H1 (cell line): Measurements from ENCODE around the gene ELOF1. TPM values are rescaled to one million over a fixed set of nuclear protein-coding genes. Genes with fewer than 3 reads are reported as not detected.

Experiments
- CTCF ChIA-PET: fragments of 300-600 bp; sonication (Branson Sonifier 250); formaldehyde crosslinking; loops from one replicate; lab custom pipeline; 2021; ENCODE audit not compliant: partially characterized antibody; lab: Charles Lee
- POLR2A ChIA-PET: fragments of 300-600 bp; sonication (Branson Sonifier 250); formaldehyde crosslinking; loops from one replicate; lab custom pipeline; 2021; ENCODE audit warnings: inconsistent platforms; ENCODE audit not compliant: partially characterized antibody; lab: Charles Lee
- DNase-seq, 2 experiments: peaks; one replicate each; pipeline versions ENCODE4 v3.0.0 to v3.0.0-alpha.2; 2010 to 2022; ENCODE audit warnings: low spot score in 2 of 2, low read depth in 1 of 2, mixed read lengths in 1 of 2
- FAIRE-seq: peaks from 2 replicates; lab custom pipeline; 2011; peaks lifted over from hg19 to GRCh38; lab: Jason Lieb, UNC
- H2AFZ ChIP-seq: 2 replicates; pipeline ENCODE4 v1.8.1; 2012; ENCODE audit warnings: low read length, inconsistent platforms
- H2AK5ac ChIP-seq: 2 replicates; pipeline ENCODE4 v1.6.1; 2013; ENCODE audit warnings: low read depth, low read length
- H2BK120ac ChIP-seq: replicated peaks from 2 replicates; pipeline ENCODE3; 2013; ENCODE audit warnings: low read depth, low read length, inconsistent platforms
- H2BK12ac ChIP-seq: 2 replicates; pipeline ENCODE4 v1.6.1; 2013; ENCODE audit warnings: low read depth, low read length
- H2BK15ac ChIP-seq: 2 replicates; pipeline ENCODE4 v1.6.1; 2013; ENCODE audit warnings: low read length
- H2BK20ac ChIP-seq: 2 replicates; pipeline ENCODE4 v1.6.1; 2013; ENCODE audit warnings: low read length
- H2BK5ac ChIP-seq: 2 replicates; pipeline ENCODE4 v1.6.1; 2013; ENCODE audit warnings: low read depth, low read length
- H3K14ac ChIP-seq: 2 replicates; pipeline ENCODE4 v1.6.1; 2013; ENCODE audit warnings: inconsistent platforms; ENCODE audit not compliant: insufficient read length
- H3K18ac ChIP-seq: 2 replicates; pipeline ENCODE4 v1.6.1; 2013; ENCODE audit warnings: low read length; ENCODE audit errors: extremely low read depth
- H3K23ac ChIP-seq: 2 replicates; pipeline ENCODE4 v1.6.1; 2013; ENCODE audit warnings: inconsistent platforms; ENCODE audit not compliant: insufficient read length
- H3K23me2 ChIP-seq: 2 replicates; pipeline ENCODE4 v1.6.1; 2013; ENCODE audit warnings: low read depth, low read length
- H3K27ac ChIP-seq: 2 replicates; pipeline ENCODE4 v1.6.1; 2011; ENCODE audit warnings: low read depth, low read length, inconsistent platforms
- H3K27me3 ChIP-seq, 4 experiments: replicated peaks in 1 of 4; 1 replicate in 1 of 4; 2 replicates in 3 of 4; pipeline versions ENCODE4 v1.6.1 to v1.8.1; 2011 to 2013; ENCODE audit warnings: low read length in 3 of 4, mild to moderate bottlenecking in 3 of 4, inconsistent platforms in 2 of 4, mixed read lengths in 2 of 4, moderate library complexity in 1 of 4; ENCODE audit not compliant: control insufficient read depth in 3 of 4, insufficient read depth in 3 of 4; ENCODE audit errors: extremely low read depth in 1 of 4
- H3K36me3 ChIP-seq, 4 experiments: 2 replicates each; pipeline versions ENCODE4 v1.6.1 to v1.8.1; 2011 to 2013; ENCODE audit warnings: mild to moderate bottlenecking in 4 of 4, low read length in 3 of 4, moderate library complexity in 2 of 4, control low read depth in 1 of 4, inconsistent platforms in 1 of 4; ENCODE audit not compliant: insufficient read depth in 4 of 4, control insufficient read depth in 2 of 4
- H3K4ac ChIP-seq: replicated peaks from 2 replicates; pipeline ENCODE3; 2013; ENCODE audit warnings: low read length, low read depth, mixed read lengths, inconsistent platforms; ENCODE audit not compliant: insufficient read length
- H3K4me1 ChIP-seq, 4 experiments: replicated peaks in 1 of 4; 1 replicate in 1 of 4; 2 replicates in 3 of 4; pipeline versions ENCODE4 v1.6.1 to v1.8.1; 2011 to 2013; ENCODE audit warnings: low read length in 3 of 4, inconsistent platforms in 2 of 4, mixed read lengths in 1 of 4; ENCODE audit not compliant: insufficient read depth in 4 of 4, control insufficient read depth in 3 of 4
- H3K4me2 ChIP-seq, 2 experiments: 2 replicates each; pipeline versions ENCODE4 v1.6.1 to v1.8.1; 2011 to 2013; ENCODE audit warnings: low read depth in 2 of 2, low read length in 2 of 2, control low read depth in 1 of 2, inconsistent platforms in 1 of 2, mild to moderate bottlenecking in 1 of 2; ENCODE audit not compliant: insufficient read depth in 1 of 2
- H3K4me3 ChIP-seq, 4 experiments: fragments of 200-600, 300-600 bp in 1 of 4; sonication (generic), shearing (Covaris generic), sonication (Bioruptor Twin) in 1 of 4; 2 replicates each; pipeline versions ENCODE4 v1.5.1 to v1.8.1; 2011 to 2016; ENCODE audit warnings: low read length in 4 of 4, low read depth in 3 of 4, control low read depth in 2 of 4, inconsistent platforms in 2 of 4, mild to moderate bottlenecking in 2 of 4, mixed read lengths in 1 of 4, moderate library complexity in 1 of 4; ENCODE audit not compliant: insufficient read depth in 2 of 4; ENCODE audit errors: extremely low read depth in 1 of 4
- H3K56ac ChIP-seq: replicated peaks from 2 replicates; pipeline ENCODE3; 2013; ENCODE audit warnings: low read depth, mild to moderate bottlenecking, mixed read lengths, low read length, inconsistent platforms; ENCODE audit not compliant: insufficient read length
- H3K79me1 ChIP-seq: 2 replicates; pipeline ENCODE4 v1.6.1; 2013; ENCODE audit warnings: low read depth, low read length, control low read depth
- H3K79me2 ChIP-seq, 2 experiments: 2 replicates each; pipeline versions ENCODE4 v1.6.1 to v1.8.1; 2012 to 2013; ENCODE audit warnings: low read length in 2 of 2, mild to moderate bottlenecking in 2 of 2, inconsistent platforms in 1 of 2; ENCODE audit not compliant: insufficient read depth in 2 of 2, control insufficient read depth in 1 of 2
- H3K9ac ChIP-seq, 4 experiments: replicated peaks in 1 of 4; 1 replicate in 1 of 4; 2 replicates in 3 of 4; pipeline versions ENCODE4 v1.6.1 to v1.8.1; 2011 to 2013; ENCODE audit warnings: low read depth in 3 of 4, low read length in 3 of 4, control low read depth in 2 of 4, mild to moderate bottlenecking in 2 of 4, moderate library complexity in 2 of 4, inconsistent platforms in 1 of 4; ENCODE audit errors: extremely low read depth in 1 of 4
- H3K9me3 ChIP-seq, 2 experiments: 2 replicates each; pipeline versions ENCODE4 v1.6.1 to v1.8.1; 2012 to 2013; ENCODE audit warnings: mild to moderate bottlenecking in 2 of 2, moderate library complexity in 2 of 2, control low read depth in 1 of 2, inconsistent platforms in 1 of 2, low read depth in 1 of 2, low read length in 1 of 2, mixed read lengths in 1 of 2; ENCODE audit not compliant: insufficient read depth in 2 of 2
- H4K20me1 ChIP-seq, 2 experiments: replicated peaks in 1 of 2; 2 replicates each; pipeline versions ENCODE3 to v1.8.1; 2011 to 2013; ENCODE audit warnings: inconsistent platforms in 2 of 2, low read length in 2 of 2, mild to moderate bottlenecking in 1 of 2; ENCODE audit not compliant: insufficient read depth in 2 of 2, control insufficient read depth in 1 of 2
- H4K5ac ChIP-seq: 2 replicates; pipeline ENCODE4 v1.6.1; 2013; ENCODE audit warnings: low read length, low read depth, mixed read lengths, inconsistent platforms; ENCODE audit not compliant: insufficient read length
- H4K8ac ChIP-seq: 2 replicates; pipeline ENCODE4 v1.8.0; 2013; ENCODE audit warnings: mild to moderate bottlenecking, moderate library complexity, low read length, inconsistent platforms; ENCODE audit not compliant: insufficient read depth; ENCODE audit errors: extremely low read depth
- H4K91ac ChIP-seq: replicated peaks from 2 replicates; pipeline ENCODE3; 2013; ENCODE audit warnings: low read length, mixed read lengths, inconsistent platforms; ENCODE audit not compliant: insufficient read length
- ASH2L ChIP-seq: fragments of 200-600, 300-600 bp; sonication (generic); IDR thresholded peaks from one replicate; pipeline ENCODE4 v1.7.1; 2017; ENCODE audit warnings: low read length
- CBX8 ChIP-seq: fragments of 300-800, 300-1000 bp; sonication (generic); IDR thresholded peaks from 2 replicates; pipeline ENCODE4 v1.7.1; 2016; ENCODE audit warnings: low read depth, low read length, borderline replicate concordance
- EP300 ChIP-seq, 2 experiments: IDR thresholded peaks; 1 replicate in 1 of 2; 2 replicates in 1 of 2; pipeline ENCODE4 v1.6.1; 2011 to 2012; ENCODE audit warnings: low read depth in 2 of 2, low read length in 2 of 2, mild to moderate bottlenecking in 2 of 2, borderline replicate concordance in 1 of 2, inconsistent platforms in 1 of 2, moderate library complexity in 1 of 2
- GABPA ChIP-seq: IDR thresholded peaks from 2 replicates; pipeline ENCODE4 v1.6.1; 2011; ENCODE audit warnings: mild to moderate bottlenecking, low read length, moderate library complexity, borderline replicate concordance; ENCODE audit not compliant: insufficient read depth
- JUN ChIP-seq: IDR thresholded peaks from 2 replicates; pipeline ENCODE4 v1.6.1; 2011; ENCODE audit warnings: low read depth, mild to moderate bottlenecking, improper control_type of control experiment, low read length
- NANOG ChIP-seq: IDR thresholded peaks from 2 replicates; pipeline ENCODE4 v1.6.1; 2011; ENCODE audit warnings: low read length, low read depth, mild to moderate bottlenecking, inconsistent platforms; ENCODE audit not compliant: insufficient read depth, poor library complexity, severe bottlenecking
- POLR2A ChIP-seq, 2 experiments: IDR thresholded peaks; 1 replicate in 1 of 2; 2 replicates in 1 of 2; pipeline ENCODE4 v1.6.1; 2011; ENCODE audit warnings: low read depth in 2 of 2, low read length in 2 of 2, mild to moderate bottlenecking in 2 of 2; ENCODE audit errors: control extremely low read depth in 1 of 2
- RFX5 ChIP-seq: IDR thresholded peaks from 2 replicates; pipeline ENCODE4 v1.6.1; 2011; ENCODE audit warnings: low read depth, low read length, improper control_type of control experiment, borderline replicate concordance
- RXRA ChIP-seq: IDR thresholded peaks from 2 replicates; pipeline ENCODE4 v1.6.1; 2011; ENCODE audit warnings: low read depth, mild to moderate bottlenecking, low read length, moderate library complexity; ENCODE audit not compliant: insufficient read depth
- SIRT6 ChIP-seq: IDR thresholded peaks from one replicate; pipeline ENCODE4 v1.7.1; 2012; ENCODE audit warnings: low read length, inconsistent platforms
- SP2 ChIP-seq: IDR thresholded peaks from 2 replicates; pipeline ENCODE4 v1.6.1; 2012; ENCODE audit warnings: mild to moderate bottlenecking, low read length, inconsistent platforms
- WGBS, 2 experiments: shearing (Covaris generic) in 1 of 2; methylation state at CpG; one replicate each; pipeline versions ENCODE4 v1.1.6 to v1.1.7; 2013 to 2015; ENCODE audit warnings: low lambda C conversion rate in 2 of 2, mixed read lengths in 2 of 2, inconsistent platforms in 1 of 2, low coverage in 1 of 2, missing lambda C conversion rate in 1 of 2; ENCODE audit not compliant: insufficient replicate concordance in 2 of 2, insufficient coverage in 1 of 2, insufficient read length in 1 of 2; ENCODE audit errors: extremely low coverage in 1 of 2, missing lambda C conversion rate in 1 of 2; 5-methylcytosine and 5-hydroxymethylcytosine counted together
- polyA plus RNA-seq, 7 experiments: library from polyadenylated mRNA; depleted of rRNA in 3 of 7; stranded (reverse) in 5 of 7; unstranded in 2 of 7; fragments of >200 nt in 5 of 7; fragments of 200-250 nt in 2 of 7; gene quantifications; 1 replicate in 5 of 7; 2 replicates in 1 of 7; 4 replicates in 1 of 7; pipeline versions ENCODE4 v1.2.1 to v1.2.3, GENCODE V29; 2011 to 2013; ENCODE audit warnings: missing spikeins in 2 of 7, mixed read lengths in 2 of 7
- total RNA-seq: library from RNA; stranded (reverse); fragmentation: NEBNext Ultra II Directional; extraction: Animal tissue kit (Norgen Biotek cat#: 25700); gene quantifications from 2 replicates; pipeline ENCODE4 v1.2.1, GENCODE V29; 2021

Gene ELOF1
- total and polyA plus RNA-seq, 2 of the 8 experiments (the other 6 are each of a cell fraction or from before 2014, with no cell fraction given), result 84.2 to 101 TPM

GRCh38 chr19:11578258-11579142 lies 19.5 kb upstream of the ELOF1 start:
- ChIA-PET CTCF (interaction anchor here (0.5 to 3.2 kb wide), 6 partner anchors 10 to 258 kb away, joined by 3 to 24 read pairs (median 4); partner anchors contain the start of gene ELOF1), POLR2A (interaction anchor here (0.6 to 2.2 kb wide), 7 partner anchors 9 to 27 kb away, joined by 3 to 16 read pairs (median 5); partner anchors contain the start of genes ELOF1 and ZNF627)
- Histone ChIP-seq H3K14ac (no peak overlapping the region), H3K36me3 (no peaks in the 10 kb centered on the region), H2AK5ac (no peak overlapping the region), H4K5ac (no peak overlapping the region), H2AFZ (peak overlapping the region; percentile 54; the same call in 1 of the 2 replicates), H3K23me2 (peaks cover 6% of the 10 kb centered on the region; the same call in 1 of the 2 replicates), H3K4ac (no peak overlapping the region), H3K9me3 (no peaks in the 10 kb centered on the region), H3K56ac (no peak overlapping the region), H4K91ac (peak overlapping the region; percentile 69), H3K4me3 (peak overlapping the region; percentile 30 to 66 (median 64)), H3K79me2 (no peaks in the 10 kb centered on the region), H3K27me3 (peaks cover 0 to 10% (median 6%) of the 10 kb centered on the region in 4 experiments; a peak in 5 of 7 replicates), H2BK15ac (no peak overlapping the region; the same call in 1 of the 2 replicates), H4K20me1 (peaks cover 0 to 2% of the 10 kb centered on the region in 2 experiments), H3K18ac (peak overlapping the region; percentile 83), H3K9ac (no peak overlapping the region; a peak in 2 of 7 replicates), H3K23ac (no peak overlapping the region), H2BK20ac (no peak overlapping the region), H3K4me1 (peaks cover 0 to 10% (median 6%) of the 10 kb centered on the region in 4 experiments; a peak in 4 of 7 replicates), H3K27ac (no peak overlapping the region), H2BK12ac (peak overlapping the region; percentile 77; the same call in 1 of the 2 replicates), H2BK120ac (no peak overlapping the region), H3K79me1 (no peaks in the 10 kb centered on the region), H2BK5ac (0 out of 2 replicates have a peak overlapping the region, but pooled peaks have one; percentile 28), H4K8ac (peak overlapping the region; percentile 80), H3K4me2 (peak overlapping the region; percentile 71 to 94)
- no peak for FAIRE-seq
- WGBS, 2 experiments, result 20% methylated on average over 49 of the region's 62 CpGs; no CpG with 5 or more reads in 1 of the 2 experiments
- peak in 1 of 2 experiments; percentile 73 for DNase-seq
- TF ChIP-seq RXRA, result no peak
- no peak for TF ChIP-seq CBX8
- TF ChIP-seq RFX5, result no peak
- TF ChIP-seq SIRT6, result no peak
- TF ChIP-seq EP300 (IDR thresholded peaks at IDR 0.05; ENCODE audit: borderline replicate concordance in 1 of 2, low read depth in 2 of 2, low read length in 2 of 2), result peak in 1 of 2 experiments; percentile 71; a peak in 1 of 3 replicates
- TF ChIP-seq POLR2A (IDR thresholded peaks at IDR 0.05; ENCODE audit: control extremely low read depth in 1 of 2, low read depth in 2 of 2, low read length in 2 of 2), result peak in 1 of 2 experiments; percentile 36; a peak in 1 of 3 replicates
- no peak for TF ChIP-seq NANOG
- TF ChIP-seq GABPA, result no peak
- TF ChIP-seq JUN, result no peak
- TF ChIP-seq ASH2L, result no peak
- TF ChIP-seq SP2, result no peak
